COR-L47 (cell line): ENCODE measurements around the gene CDC42EP5.
"Not testable (repeated sequence)": the region's sequence is repeated elsewhere in the genome, so short reads cannot be mapped to it uniquely, and the experiment has no call there.

ENCODE experiments used
- DNase-seq: peaks from one replicate; lab custom pipeline; 2025; lab: John Stamatoyannopoulos, UW

Gene CDC42EP5

DNA sequence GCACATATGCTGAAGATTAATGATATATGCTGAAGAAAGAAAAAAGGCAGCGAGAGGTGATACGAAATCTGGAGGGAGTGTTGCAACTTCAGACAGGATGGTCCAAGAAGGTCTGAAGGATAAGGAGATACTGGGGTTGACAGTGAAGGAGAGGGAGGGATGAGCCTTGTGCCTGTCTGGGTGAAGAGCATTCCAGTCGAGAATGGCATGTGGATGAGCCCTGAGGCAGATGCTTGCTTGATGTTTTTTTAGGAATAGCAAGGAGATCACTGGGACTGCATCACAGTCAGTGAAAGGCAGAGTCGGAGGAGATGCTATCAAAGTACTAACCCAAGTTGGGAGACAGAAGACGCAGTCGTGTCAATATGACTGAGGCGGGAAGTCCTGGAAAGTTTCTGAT lies 16.2 kb upstream of the CDC42EP5 start:
- no peak for DNase-seq

GRCh38 chr19:54485851-54486250 lies 12.8 kb upstream of the CDC42EP5 start:
- DNase-seq = no peak

- DNase-seq = no peak
These were observed 11.4 kb upstream of the CDC42EP5 start for GRCh38 chr19:54484451-54484850.

DNA sequence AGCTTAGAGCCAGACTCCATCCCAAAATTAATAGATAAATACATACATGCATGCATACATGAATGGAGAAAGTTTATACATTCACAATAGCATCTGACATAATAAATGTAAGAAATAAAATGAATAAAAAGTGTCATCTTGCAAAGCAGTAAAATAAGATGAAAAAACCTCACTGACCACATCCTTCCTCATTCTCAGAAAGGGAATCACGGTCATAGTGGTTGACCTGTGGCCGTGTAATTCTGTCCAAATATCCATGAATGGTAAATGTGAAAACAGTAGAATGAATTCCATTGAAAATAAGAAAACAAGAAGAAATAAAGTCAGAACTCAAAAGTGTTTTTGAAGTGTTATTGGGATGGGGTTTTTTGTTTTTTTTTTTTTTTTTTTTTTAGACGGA lies 9.8 kb upstream of the CDC42EP5 start:
- DNase-seq = no peak

GRCh38 chr19:54481326-54481930 lies 8.3 kb upstream of the CDC42EP5 start:
- peak; percentile 35 for DNase-seq

- no peak for DNase-seq
These were observed 7.0 kb upstream of the CDC42EP5 start for GRCh38 chr19:54480051-54480450.

- DNase-seq = peak; percentile 38
These were observed 5.7 kb upstream of the CDC42EP5 start for GRCh38 chr19:54478677-54479266.

DNA sequence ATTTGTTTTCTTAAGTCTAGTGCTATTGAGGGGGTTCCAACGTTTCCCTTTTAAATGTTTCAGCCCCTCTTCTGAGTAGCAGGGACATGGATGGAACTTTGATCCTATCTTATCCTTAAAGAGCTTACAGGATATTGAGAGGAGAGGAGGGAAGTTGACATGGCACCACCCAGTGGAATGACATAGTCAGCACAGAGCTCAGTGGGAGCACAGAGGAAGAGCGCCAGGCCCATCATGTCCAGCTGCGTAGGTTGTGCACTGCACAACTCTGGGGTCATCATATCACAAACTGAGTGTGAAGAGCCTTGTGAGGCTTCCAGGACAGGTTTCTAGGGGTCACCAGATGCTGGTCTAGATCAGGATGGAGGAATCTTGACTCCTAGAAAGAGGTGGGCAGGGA lies 4.6 kb upstream of the CDC42EP5 start:
- DNase-seq = peak; percentile 5

GRCh38 chr19:54475706-54476105 lies 2.6 kb upstream of the CDC42EP5 start:
- DNase-seq = no peak

- no peak for DNase-seq
These were observed 836 bp upstream of the CDC42EP5 start for GRCh38 chr19:54473892-54474372.

DNA sequence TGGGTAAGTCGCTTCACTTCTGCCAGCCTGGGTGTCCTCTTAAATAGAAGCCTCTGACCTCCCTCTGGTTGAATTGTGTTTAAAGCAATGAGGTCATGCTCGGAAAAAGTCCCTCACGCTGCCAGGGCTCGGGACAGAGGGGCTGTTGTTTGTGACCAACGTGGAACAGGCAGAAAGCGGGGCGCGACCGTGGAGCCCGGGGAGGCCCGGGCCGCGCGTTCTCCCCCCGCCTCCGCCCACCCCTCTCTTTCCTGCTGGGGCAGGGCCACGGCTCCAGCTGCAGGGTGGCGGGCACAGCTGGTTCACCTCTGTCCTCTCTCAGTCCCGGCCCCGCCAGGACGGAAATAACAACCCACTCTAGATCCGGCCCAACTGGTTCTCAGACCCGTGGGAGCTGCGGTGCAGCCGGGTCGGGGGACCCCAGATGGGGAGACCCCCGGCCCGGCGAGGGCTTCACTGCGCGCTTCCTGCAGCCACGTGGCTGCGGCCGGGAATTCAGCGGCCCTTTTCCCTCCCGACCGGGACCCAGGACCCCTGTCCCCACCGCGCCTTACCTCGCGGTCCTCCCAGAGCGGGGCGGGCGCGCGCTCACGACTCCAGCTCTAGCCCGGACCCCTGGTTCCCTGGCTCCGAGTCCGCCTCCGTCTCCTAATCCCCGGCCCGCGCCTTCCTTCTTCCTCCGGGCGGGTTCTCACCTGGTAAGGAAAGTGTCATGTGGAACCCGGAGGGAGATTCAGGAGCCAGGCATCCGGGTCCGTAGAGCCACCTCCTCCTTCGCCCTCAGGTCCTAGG lies 1.9 kb downstream of the CDC42EP5 start:
- DNase-seq = no peak

GRCh38 chr19:54470276-54470887 lies 2.7 kb downstream of the CDC42EP5 start:
- no peak for DNase-seq

DNA sequence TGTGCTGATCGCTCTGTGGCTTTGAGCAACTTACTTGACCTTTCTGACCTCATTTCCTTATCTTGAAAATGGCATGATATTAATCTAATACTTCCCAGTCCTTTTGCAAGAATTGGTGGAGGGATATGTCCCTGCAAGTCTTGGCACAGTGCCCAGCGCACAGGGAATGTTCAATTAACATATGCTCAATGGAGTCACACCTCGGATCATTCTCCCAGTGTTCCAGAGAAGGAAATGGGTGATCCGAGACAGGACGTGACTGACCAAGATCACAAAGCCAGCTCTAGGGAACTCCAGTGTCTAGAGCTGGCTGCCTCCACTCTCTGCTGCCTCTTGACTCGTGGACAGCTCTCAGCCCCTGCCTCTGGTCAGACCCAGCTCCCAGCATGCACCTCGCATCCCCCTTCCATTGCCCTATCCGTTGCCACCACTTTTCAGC lies 3.6 kb downstream of the CDC42EP5 start:
- no peak for DNase-seq

DNA sequence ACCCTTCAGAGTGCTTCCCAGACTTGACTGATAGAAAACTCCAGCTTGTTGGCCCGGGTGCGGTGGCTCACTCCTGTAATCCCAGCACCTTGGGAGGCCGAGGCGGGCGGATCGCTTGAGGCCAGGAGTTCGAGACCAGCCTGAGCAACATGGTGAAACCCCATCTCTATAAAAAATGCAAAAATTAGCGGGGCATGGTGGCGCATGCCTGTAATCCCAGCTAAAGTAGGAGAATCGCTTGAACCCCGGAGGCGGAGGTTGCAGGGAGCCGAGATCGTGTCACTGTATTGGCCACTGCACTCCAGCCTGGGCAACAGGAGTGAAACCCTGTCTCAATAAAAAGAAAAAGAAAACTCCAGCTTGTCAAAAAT lies 7.0 kb downstream of the CDC42EP5 start:
- DNase-seq = not testable (repeated sequence)

DNA sequence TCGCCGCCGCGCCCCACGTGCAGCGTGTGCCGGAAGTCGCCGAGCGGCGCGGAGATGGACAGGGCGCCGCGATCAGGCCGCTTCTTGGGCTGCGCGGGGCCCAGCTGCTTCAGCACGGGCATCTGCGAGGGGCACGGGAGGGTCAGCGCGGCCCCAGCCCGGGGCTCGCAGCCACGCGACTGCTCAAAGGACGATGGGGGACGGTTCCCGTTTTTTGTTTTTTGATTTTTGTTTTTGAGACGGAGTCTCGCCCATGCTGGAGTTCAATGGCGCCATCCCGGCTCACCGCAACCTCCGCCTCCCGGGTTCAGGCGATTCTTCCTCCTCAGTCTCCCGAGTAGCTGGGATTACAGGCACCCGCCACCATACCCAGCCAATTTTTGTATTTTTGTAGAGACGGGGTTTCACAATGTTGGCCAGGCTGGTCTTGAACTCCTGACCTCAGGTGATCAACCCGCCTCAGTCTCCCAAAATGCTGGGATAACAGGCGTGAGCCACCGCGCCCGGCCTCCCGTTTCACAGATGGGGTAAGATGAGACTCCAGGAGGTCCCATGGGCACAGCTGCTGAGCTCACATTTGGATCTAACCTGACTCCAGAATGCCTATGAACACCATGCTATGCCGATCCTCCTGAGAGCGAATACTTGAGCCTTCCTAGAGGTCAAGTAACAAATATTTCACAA lies 7.5 kb downstream of the CDC42EP5 start:
- DNase-seq = no peak

DNA sequence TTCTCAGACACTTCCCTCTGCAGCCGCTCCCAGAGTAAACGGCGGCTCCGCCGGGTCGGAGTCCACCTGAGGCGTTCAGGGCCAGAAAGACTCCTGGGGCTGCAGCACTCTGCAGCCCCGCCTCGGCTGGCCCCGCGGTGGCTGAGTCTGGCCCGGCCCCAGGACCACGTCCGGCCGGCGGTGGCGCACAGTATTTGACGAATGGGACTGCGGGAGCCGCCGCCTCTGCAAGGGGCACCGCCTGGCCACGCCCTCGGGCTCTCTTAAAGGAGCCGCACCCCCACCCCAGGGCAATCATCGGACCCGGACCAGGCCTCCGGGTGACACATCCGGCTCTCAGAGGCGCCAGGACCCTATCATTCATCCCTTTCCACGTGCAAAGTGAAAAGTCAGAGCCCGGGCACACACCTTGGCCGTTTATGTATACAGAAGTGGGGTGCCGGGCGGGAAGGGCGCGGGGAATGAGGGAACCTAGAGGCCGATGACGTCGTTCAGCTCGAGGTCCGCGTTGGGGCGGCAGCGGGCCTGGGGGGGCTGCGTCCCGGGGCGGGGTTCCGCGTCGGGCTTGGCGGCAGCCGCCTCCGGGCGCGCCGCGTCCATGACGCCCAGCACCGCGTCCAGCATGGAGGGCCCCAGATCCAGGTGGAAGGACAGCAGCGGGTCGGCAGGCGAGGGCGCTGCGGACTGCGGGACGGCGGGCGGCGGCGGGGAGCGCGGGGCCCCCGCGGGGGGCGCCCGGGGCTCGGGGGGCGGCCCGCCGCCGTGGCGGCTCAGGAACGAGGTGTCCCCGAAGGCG lies 8.3 kb downstream of the CDC42EP5 start:
- peak; percentile 50 for DNase-seq

GRCh38 chr19:54464044-54464629 lies 9.0 kb downstream of the CDC42EP5 start:
- peak; percentile 74 for DNase-seq

GRCh38 chr19:54463531-54464043 lies 9.5 kb downstream of the CDC42EP5 start, which contains the start of gene LENG9:
Gene LENG9 (minus strand): TSS chr19:54463778. CDS start chr19:54463526, 252 bp downstream.
- DNase-seq = peak; percentile 92

- no peak for DNase-seq
These were observed 10.2 kb downstream of the CDC42EP5 start for GRCh38 chr19:54462655-54463530.
